Natural killer cell (primary cell): Measurements from ENCODE around the gene CIITA. TPM values are rescaled to one million over a fixed set of nuclear protein-coding genes. Genes with fewer than 3 reads are reported as not detected.
"Not testable (repeated sequence)": the region's sequence is repeated elsewhere in the genome, so short reads cannot be mapped to it uniquely, and the experiment has no call there.

Source experiments
- ATAC-seq, 3 donors: fragments of 150-1000 bp in 2 of 3; fragments of 200-7000 bp in 1 of 3; cut with Tn5 transposase; 1 replicate in 1 of 3; 2 replicates in 2 of 3; pipeline ENCODE4 v1.10.0; 2021; ENCODE audit warnings: mild to moderate bottlenecking in 2 of 3, moderate library complexity in 2 of 3
- DNase-seq, 2 donors: peaks; one replicate each; pipeline versions ENCODE4 v3.0.0 to v3.0.0-alpha.2; 2013 to 2021; ENCODE audit warnings: mixed read lengths in 1 of 2
- H3K27ac ChIP-seq: one replicate; pipeline ENCODE4 v1.5.1; 2013; ENCODE audit warnings: mild to moderate bottlenecking, low read length
- H3K27me3 ChIP-seq: one replicate; pipeline ENCODE4 v1.6.1; 2013; ENCODE audit warnings: low read length; ENCODE audit not compliant: control insufficient read depth, insufficient read depth
- H3K36me3 ChIP-seq: one replicate; pipeline ENCODE4 v1.6.1; 2013; ENCODE audit warnings: low read length; ENCODE audit not compliant: control insufficient read depth, insufficient read depth
- H3K4me1 ChIP-seq: one replicate; pipeline ENCODE4 v1.6.1; 2013; ENCODE audit warnings: low read length; ENCODE audit not compliant: control insufficient read depth, insufficient read depth
- H3K4me3 ChIP-seq: one replicate; pipeline ENCODE4 v1.5.1; 2013; ENCODE audit warnings: low read length
- H3K9me3 ChIP-seq: one replicate; pipeline ENCODE4 v1.6.1; 2013; ENCODE audit warnings: low read length; ENCODE audit not compliant: control insufficient read depth, insufficient read depth
- H3K27ac Mint-ChIP-seq, 2 donors: one replicate each; pipeline ENCODE4 v1.8.0; 2022; ENCODE audit warnings: mild to moderate bottlenecking in 2 of 2, mixed read lengths in 2 of 2, moderate library complexity in 1 of 2
- H3K27me3 Mint-ChIP-seq, 2 donors: one replicate each; pipeline ENCODE4 v1.8.0; 2022; ENCODE audit warnings: low read depth in 2 of 2, mixed read lengths in 2 of 2
- H3K36me3 Mint-ChIP-seq: one replicate; pipeline ENCODE4 v1.8.0; 2022; ENCODE audit warnings: mixed read lengths
- H3K4me1 Mint-ChIP-seq, 2 donors: one replicate each; pipeline ENCODE4 v1.8.0; 2022; ENCODE audit warnings: mixed read lengths in 2 of 2
- H3K4me3 Mint-ChIP-seq: one replicate; pipeline ENCODE4 v1.8.0; 2022; ENCODE audit warnings: mild to moderate bottlenecking, moderate library complexity, mixed read lengths
- H3K9me3 Mint-ChIP-seq, 2 donors: one replicate each; pipeline ENCODE4 v1.8.0; 2022; ENCODE audit warnings: mixed read lengths in 2 of 2
- CTCF ChIP-seq: fragments of 200-600 bp; IDR thresholded peaks from one replicate; pipeline ENCODE4 v1.8.0; 2022; ENCODE audit warnings: antibody characterized with exemption
- WGBS: methylation state at CpG from one replicate; pipeline ENCODE4 v1.1.7; 2013; ENCODE audit warnings: missing lambda C conversion rate; ENCODE audit not compliant: insufficient coverage; 5-methylcytosine and 5-hydroxymethylcytosine counted together
- intact Hi-C: fragments of 100-400 bp; cut with micrococcal nuclease; formaldehyde crosslinking; loops from one replicate; pipeline ENCODE4 v1.14.2; 2022
- total RNA-seq, 4 donors: library from RNA; stranded (reverse); fragments of 120-200 nt in 1 of 4; gene quantifications; one replicate each; pipeline versions ENCODE4 v1.2.3 to v1.2.4, GENCODE V29; 2013 to 2022

Gene CIITA
- total RNA-seq, 3 donors from 2014 or later (not counting 1 experiment from before 2014, with no cell fraction given) = 11.5 to 17.7 (median 14.4) TPM

GRCh38 chr16:10941127-10941933, 64.3 kb downstream of the CIITA start:
- no peak overlapping the region for H3K27ac ChIP-seq
- ATAC-seq (no peak), DNase-seq (peak in 1 of 2 donors; percentile 31)
- intact Hi-C loops = no loop called here
- Mint-ChIP-seq H3K4me3 (peak overlapping the region; percentile 86), H3K4me1 (peaks cover 70 to 83% of the 10 kb centered on the region in 2 donors), H3K27me3 (no peaks in the 10 kb centered on the region), H3K36me3 (no peaks in the 10 kb centered on the region), H3K27ac (peak overlapping the region; percentile 56 to 77), H3K9me3 (no peaks in the 10 kb centered on the region)
- TF ChIP-seq CTCF = no peak
- no peaks in the 10 kb centered on the region for H3K9me3 ChIP-seq
- peaks cover 75% of the 10 kb centered on the region for H3K4me1 ChIP-seq
- no peaks in the 10 kb centered on the region for H3K36me3 ChIP-seq
- no peaks in the 10 kb centered on the region for H3K27me3 ChIP-seq
- peak overlapping the region; percentile 40 for H3K4me3 ChIP-seq
- WGBS = 3% methylated on average over 36 of the region's 36 CpGs

GRCh38 chr16:10941935-10942351, 64.9 kb downstream of the CIITA start:
- peak in 1 of 2 donors; percentile 33 for DNase-seq
- intact Hi-C loops = not testable (repeated sequence)

GRCh38 chr16:10942352-10943063, 65.5 kb downstream of the CIITA start, which contains the start of gene DEXI:
Gene DEXI, minus strand, starts transcription at chr16:10942468. Its CDS starts 463 bp downstream, at chr16:10942005.
- H3K27ac ChIP-seq = peak within 1 kb of the TSS; percentile 52
- Mint-ChIP-seq H3K27me3 (no peaks in the 10 kb centered on the region), H3K36me3 (no peaks in the 10 kb centered on the region), H3K4me1 (peaks cover 66 to 79% of the 10 kb centered on the region in 2 donors), H3K27ac (peak within 1 kb of the TSS in 1 of 2 donors; percentile 77), H3K4me3 (peak within 1 kb of the TSS; percentile 86), H3K9me3 (no peaks in the 10 kb centered on the region)
- DNase-seq (peak; percentile 96), ATAC-seq (peak; percentile 82 to 90 (median 83))
- intact Hi-C loops = no loop called here
- H3K36me3 ChIP-seq = no peaks in the 10 kb centered on the region
- no peak for TF ChIP-seq CTCF
- H3K9me3 ChIP-seq = no peaks in the 10 kb centered on the region
- peaks cover 67% of the 10 kb centered on the region for H3K4me1 ChIP-seq
- WGBS = 6% methylated on average over 55 of the region's 55 CpGs
- H3K27me3 ChIP-seq = no peaks in the 10 kb centered on the region
- peak within 1 kb of the TSS; percentile 40 for H3K4me3 ChIP-seq

More at GRCh38 chr16:10941935-10942351, 64.9 kb downstream of the CIITA start:
- H3K27ac ChIP-seq, H3K27me3 ChIP-seq, H3K36me3 ChIP-seq, H3K9me3 ChIP-seq, H3K27me3 Mint-ChIP-seq, H3K36me3 Mint-ChIP-seq, H3K9me3 Mint-ChIP-seq: not testable (repeated sequence)
- H3K4me1 Mint-ChIP-seq = peaks cover 67 to 79% of the 10 kb centered on the region in 2 donors
- peak overlapping the region; percentile 40 for H3K4me3 ChIP-seq
- H3K4me3 Mint-ChIP-seq = peak overlapping the region; percentile 86
- peak in 1 of 3 donors; percentile 2 for ATAC-seq
- WGBS = 0% methylated on average over 52 of the region's 52 CpGs
- H3K4me1 ChIP-seq = peaks cover 73% of the 10 kb centered on the region
- peak overlapping the region in 1 of 2 donors; percentile 57 for H3K27ac Mint-ChIP-seq

- Histone ChIP-seq H3K27ac (no peak overlapping the region), H3K36me3 (no peaks in the 10 kb centered on the region), H3K9me3 (no peaks in the 10 kb centered on the region), H3K4me3 (no peak overlapping the region), H3K4me1 (peaks cover 62% of the 10 kb centered on the region), H3K27me3 (no peaks in the 10 kb centered on the region)
- ATAC-seq = no peak
- WGBS = 80% methylated on average over 7 of the region's 7 CpGs
- Mint-ChIP-seq H3K27ac (no peak overlapping the region), H3K4me1 (peaks cover 61 to 75% of the 10 kb centered on the region in 2 donors), H3K27me3 (no peaks in the 10 kb centered on the region), H3K4me3 (peak overlapping the region; percentile 68), H3K36me3 (no peaks in the 10 kb centered on the region), H3K9me3 (no peaks in the 10 kb centered on the region)
- intact Hi-C loops = no loop called here
- no peak for DNase-seq
- TF ChIP-seq CTCF = no peak
These were observed 66.0 kb downstream of the CIITA start for GRCh38 chr16:10943064-10943353.
